HT1080 (cell line): ENCODE results near the gene OR51E1. TPM values are rescaled to one million over a fixed set of nuclear protein-coding genes. Genes with fewer than 3 reads are reported as not detected.

Source experiments
- DNase-seq: peaks from one replicate; pipeline ENCODE4 v3.0.0-alpha.2; 2015; ENCODE audit warnings: low read depth
- total RNA-seq: library from RNA; depleted of rRNA; stranded (reverse); fragments of >200 nt; shearing (Covaris generic); gene quantifications from 2 replicates; pipeline ENCODE4 v1.2.3, GENCODE V29; 2014; rRNA removed

The OR51E1 gene
- total RNA-seq, 1 experiment from 2014 or later, result not detected

- no peak for DNase-seq
These were observed 61.1 kb downstream of the OR51E1 start for GRCh38 chr11:4704790-4705334.

Other genes with a start within 250 kb of the OR51E1 start
- gene OR52K2, start 194.7 kb upstream of the OR51E1 start, total RNA-seq, result not detected in 2 replicates
- gene OR52K1, start 161.3 kb upstream of the OR51E1 start, total RNA-seq, result not detected in 2 replicates
- gene OR52M1, start 98.8 kb upstream of the OR51E1 start, total RNA-seq, result not detected in 2 replicates
- not detected in 2 replicates for gene OR52I2, start 62.2 kb upstream of the OR51E1 start, total RNA-seq
- gene OR52I1, start 49.9 kb upstream of the OR51E1 start, total RNA-seq, result not detected in 2 replicates
- gene TRIM68, start 35.8 kb upstream of the OR51E1 start, total RNA-seq, result 7.7 and 8.3 TPM in 2 replicates
- gene OR51D1, start 6.5 kb upstream of the OR51E1 start, total RNA-seq, result not detected in 2 replicates
- gene OR51E2, start 53.9 kb downstream of the OR51E1 start, total RNA-seq, result not detected in 2 replicates
- not detected in 2 replicates for gene MMP26, start 60.8 kb downstream of the OR51E1 start, total RNA-seq
- gene OR51F1, start 126.0 kb downstream of the OR51E1 start, total RNA-seq, result not detected in 2 replicates
- gene OR52R1, start 160.4 kb downstream of the OR51E1 start, total RNA-seq, result not detected in 2 replicates
- not detected in 2 replicates for gene OR51F2, start 177.3 kb downstream of the OR51E1 start, total RNA-seq
- gene OR51S1, start 205.2 kb downstream of the OR51E1 start, total RNA-seq, result not detected in 2 replicates
- not detected in 2 replicates for gene OR51T1, start 237.9 kb downstream of the OR51E1 start, total RNA-seq